HG02885 (cell line): ENCODE data around the gene TMEM120B.

Source experiments
- ATAC-seq: cut with Tn5 transposase; IDR thresholded peaks from one replicate; pipeline ENCODE4 v1.9.1; 2021; ENCODE audit warnings: mild to moderate bottlenecking; ENCODE audit not compliant: unreplicated experiment, poor library complexity

Gene TMEM120B

GRCh38 chr12:121769831-121770301 lies 57.3 kb downstream of the TMEM120B start:
- no peak for ATAC-seq

- no peak for ATAC-seq
These were observed 57.8 kb downstream of the TMEM120B start for GRCh38 chr12:121770388-121770787.

GRCh38 chr12:121770813-121771625 lies 58.5 kb downstream of the TMEM120B start:
- ATAC-seq: no peak

- ATAC-seq: peak; percentile 70
These were observed 60.6 kb downstream of the TMEM120B start for GRCh38 chr12:121773011-121773777.

GRCh38 chr12:121774968-121775474 lies 62.5 kb downstream of the TMEM120B start:
- no peak for ATAC-seq

GRCh38 chr12:121775501-121775900 lies 62.9 kb downstream of the TMEM120B start:
- no peak for ATAC-seq

- peak; percentile 65 for ATAC-seq
These were observed 63.9 kb downstream of the TMEM120B start for GRCh38 chr12:121776190-121777098.

GRCh38 chr12:121778567-121779421 lies 66.2 kb downstream of the TMEM120B start:
- no peak for ATAC-seq

GRCh38 chr12:121779422-121779895 lies 66.9 kb downstream of the TMEM120B start:
- no peak for ATAC-seq

GRCh38 chr12:121780429-121780828 lies 67.9 kb downstream of the TMEM120B start:
- ATAC-seq: no peak

GRCh38 chr12:121781484-121781997 lies 69.0 kb downstream of the TMEM120B start:
- peak; percentile 27 for ATAC-seq

- peak; percentile 59 for ATAC-seq
These were observed 69.7 kb downstream of the TMEM120B start for GRCh38 chr12:121781998-121782979.

- ATAC-seq: no peak
These were observed 71.2 kb downstream of the TMEM120B start for GRCh38 chr12:121783766-121784165.

GRCh38 chr12:121784460-121784859 lies 71.9 kb downstream of the TMEM120B start:
- ATAC-seq: no peak

- no peak for ATAC-seq
These were observed 73.9 kb downstream of the TMEM120B start for GRCh38 chr12:121786440-121786825.

- ATAC-seq: no peak
These were observed 74.8 kb downstream of the TMEM120B start for GRCh38 chr12:121787063-121788025.
